CD4-positive, alpha-beta T cell treated with Interleukin-15 for 4 hours (primary cell): ENCODE data around the gene NDC1.
"Not testable (repeated sequence)": the region's sequence is repeated elsewhere in the genome, so short reads cannot be mapped to it uniquely, and the experiment has no call there.

ENCODE experiments used
- DNase-seq: peaks from one replicate; pipeline ENCODE4 v3.0.0-alpha.2; 2020; ENCODE audit warnings: low spot score

The NDC1 gene

DNA sequence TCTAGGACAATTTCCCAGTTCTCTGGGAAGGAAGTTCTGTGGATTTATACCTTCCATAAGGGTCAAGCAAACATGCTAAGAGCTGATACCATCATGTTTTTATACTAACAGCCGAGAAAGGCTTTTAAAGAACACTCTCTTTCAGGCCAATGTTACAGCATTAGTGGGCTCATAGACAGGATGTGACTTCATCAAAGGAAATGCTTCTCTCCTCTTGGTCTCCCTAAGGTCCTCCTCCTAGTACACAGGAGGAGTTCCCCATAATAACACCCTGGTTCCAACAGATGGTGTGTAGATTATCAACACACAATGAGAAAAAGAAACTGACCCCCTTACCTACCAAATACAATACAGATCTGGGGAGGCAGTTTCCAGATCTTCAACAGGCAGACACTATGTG lies 72.4 kb downstream of the NDC1 start:
- peak; percentile 24 for DNase-seq

DNA sequence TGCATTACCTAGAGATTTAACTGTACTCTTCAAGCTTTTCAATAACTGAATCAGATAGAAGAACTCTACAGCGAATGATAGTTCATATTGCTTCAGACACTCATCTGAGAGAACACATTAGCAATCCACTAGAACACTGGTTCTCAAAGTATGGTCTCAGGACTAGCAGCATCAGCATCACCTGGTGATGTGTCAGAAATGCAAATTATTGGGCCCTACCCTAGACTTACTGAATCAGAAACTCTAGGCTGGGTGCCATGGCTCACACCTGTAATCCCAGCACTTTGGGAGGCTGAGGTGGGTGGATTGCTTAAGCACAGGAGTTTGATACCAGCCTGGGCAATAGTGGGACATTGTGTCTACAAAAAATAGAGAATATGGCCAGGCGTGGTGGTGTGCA lies 74.2 kb downstream of the NDC1 start:
- no peak for DNase-seq

DNA sequence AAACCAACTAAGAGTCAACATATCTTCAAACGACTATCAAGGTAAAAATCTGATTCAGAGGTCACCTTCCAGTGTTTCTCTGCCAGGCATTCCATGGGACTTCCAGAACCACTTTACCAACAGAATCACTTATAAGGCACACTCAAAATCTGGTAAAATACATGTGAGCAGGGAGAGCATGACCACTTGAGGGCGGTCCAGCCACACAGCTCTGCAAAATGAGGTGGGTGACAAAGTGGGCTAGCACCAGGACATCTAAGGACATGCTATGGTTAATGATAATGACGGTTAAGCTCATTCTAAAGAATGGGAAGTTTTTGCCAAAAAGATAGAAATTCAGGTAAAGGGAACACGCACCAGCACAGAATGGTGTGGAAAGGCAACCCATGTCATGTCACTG lies 74.6 kb downstream of the NDC1 start:
- no peak for DNase-seq

DNA sequence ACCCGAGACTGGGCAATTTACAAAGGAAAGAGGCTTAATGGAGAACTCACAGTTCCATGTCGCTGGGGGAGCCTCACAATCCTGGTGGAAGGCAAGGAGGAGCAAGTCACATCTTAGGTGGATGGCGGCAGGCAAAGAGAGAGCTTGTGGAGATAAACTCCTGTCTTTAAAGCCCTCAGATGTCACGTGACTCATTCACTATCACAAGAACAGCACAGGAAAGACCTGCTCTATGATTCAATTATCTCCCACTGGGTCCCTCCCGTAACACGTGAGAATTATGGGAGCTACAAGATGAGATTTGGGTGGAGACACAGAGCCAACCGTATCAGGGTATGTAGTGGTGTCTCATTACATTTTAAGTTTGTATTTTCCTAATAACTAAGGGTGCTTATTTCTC lies 77.6 kb downstream of the NDC1 start:
- DNase-seq = not testable (repeated sequence)

DNA sequence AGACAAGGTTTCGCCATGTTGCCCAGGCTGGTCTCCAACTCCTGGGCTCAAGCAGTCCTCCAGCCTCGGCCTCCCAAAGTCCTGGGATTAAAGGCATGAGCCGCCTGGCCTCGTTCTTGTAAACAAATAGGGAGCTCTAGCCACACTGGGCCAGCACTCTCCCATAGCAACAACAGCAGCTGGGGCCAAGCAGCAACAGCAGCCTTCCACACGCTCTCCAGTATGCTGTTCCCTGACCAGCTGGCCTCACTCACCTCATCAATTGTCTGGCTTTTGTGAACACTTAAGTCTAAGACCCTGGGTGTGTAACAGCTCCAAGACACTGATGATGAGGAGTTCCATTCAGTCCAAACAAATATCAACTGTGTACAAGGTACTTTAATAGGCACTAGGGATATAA lies 82.2 kb downstream of the NDC1 start:
- no peak for DNase-seq

DNA sequence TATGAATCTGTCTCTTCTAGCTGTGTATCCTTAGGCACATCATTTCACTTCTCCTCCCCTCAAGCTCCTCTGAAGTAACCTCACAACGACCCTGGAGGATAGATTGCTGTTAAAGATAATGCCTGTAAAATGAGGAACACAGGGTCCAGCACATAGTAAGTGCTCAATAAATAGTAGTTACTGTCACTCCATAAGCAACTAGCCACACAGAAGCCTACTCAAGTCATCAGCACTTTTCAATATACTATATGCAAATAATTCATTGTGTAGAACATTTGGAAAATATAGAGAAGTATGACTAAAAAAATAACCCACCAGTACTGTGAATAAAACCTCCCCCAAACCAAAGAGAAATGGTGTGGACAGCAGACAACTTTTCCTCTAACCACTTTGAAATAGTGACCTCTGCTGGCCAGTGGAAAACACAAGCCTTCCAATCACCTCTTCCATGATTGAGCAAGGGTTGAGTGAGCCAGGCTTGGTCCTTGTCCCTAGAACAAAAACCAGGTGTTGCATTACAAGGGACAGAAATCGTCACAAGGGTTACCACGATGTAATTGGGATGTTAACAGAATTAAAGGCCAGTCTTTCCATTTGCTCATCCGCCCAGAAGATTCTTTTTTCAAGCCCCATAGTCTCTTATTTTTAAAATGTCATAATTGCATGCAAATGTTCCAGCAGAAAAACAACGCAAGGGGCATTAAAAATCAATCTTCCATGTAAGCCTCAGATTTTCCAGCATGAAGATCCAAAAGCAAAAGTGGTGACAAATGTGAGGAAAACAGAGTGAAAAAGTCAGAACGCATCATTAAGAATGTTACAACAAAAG lies 83.4 kb downstream of the NDC1 start:
- DNase-seq = peak; percentile 36

DNA sequence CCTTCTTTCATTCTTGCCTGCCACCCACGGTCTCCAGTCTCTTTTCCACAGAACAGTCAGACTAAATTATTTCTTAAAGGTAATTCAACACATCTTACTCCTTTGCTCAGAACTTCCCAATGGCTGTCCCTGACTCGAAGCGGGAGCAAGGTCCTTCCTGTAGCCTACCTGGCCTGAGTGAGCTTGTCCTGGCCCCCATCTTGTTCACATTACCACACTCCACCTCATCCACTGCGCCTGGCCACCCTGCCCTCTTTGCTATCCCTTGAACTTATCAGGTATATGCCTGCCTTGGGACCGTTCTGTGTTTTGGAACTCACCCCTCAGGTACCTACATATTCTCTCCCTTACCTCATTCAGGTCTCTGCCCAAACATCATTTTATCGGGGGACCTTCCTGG lies 85.8 kb downstream of the NDC1 start:
- DNase-seq = no peak

DNA sequence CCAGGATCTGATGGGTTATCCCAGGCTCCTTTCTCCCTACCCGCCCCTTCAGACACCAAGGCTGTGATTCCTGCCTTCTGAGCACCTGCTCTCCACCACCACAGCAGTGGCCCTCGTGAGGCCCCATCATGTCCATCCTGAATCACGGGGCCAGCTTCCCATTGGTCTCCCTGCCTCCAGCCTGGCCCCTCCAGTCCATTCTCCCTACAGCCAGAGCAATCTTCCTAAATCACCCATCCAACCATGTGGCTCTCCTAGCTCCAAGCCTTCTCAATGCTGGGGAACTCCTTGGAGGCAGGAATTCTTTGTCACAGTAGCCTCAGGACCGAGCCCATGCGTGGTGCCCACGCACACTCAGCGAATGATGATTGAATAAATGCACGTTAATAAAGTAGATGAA lies 90.3 kb downstream of the NDC1 start:
- no peak for DNase-seq

DNA sequence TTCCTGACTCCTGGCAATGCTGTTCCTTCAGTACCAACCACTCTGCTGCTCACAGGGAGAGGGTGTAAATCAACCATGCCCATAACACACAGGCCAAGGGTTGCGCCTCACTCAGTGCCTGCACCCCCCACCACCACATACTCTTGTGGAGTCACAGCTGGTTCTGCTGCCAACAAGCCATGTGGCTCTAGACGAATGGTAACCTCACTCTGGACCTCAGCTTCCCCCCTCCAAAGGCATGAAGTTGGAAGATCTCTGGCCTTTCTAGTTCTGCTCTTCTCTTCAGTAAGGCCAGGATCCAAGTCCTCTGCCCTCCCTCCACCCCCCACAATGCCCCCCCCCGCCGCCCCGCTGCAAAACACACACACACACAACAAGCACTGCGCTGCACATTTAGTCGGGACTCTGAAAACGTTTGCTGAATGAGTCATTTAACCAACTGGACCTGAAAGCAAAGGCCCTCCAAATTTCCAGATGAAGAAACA lies 97.4 kb downstream of the NDC1 start:
- no peak for DNase-seq

DNA sequence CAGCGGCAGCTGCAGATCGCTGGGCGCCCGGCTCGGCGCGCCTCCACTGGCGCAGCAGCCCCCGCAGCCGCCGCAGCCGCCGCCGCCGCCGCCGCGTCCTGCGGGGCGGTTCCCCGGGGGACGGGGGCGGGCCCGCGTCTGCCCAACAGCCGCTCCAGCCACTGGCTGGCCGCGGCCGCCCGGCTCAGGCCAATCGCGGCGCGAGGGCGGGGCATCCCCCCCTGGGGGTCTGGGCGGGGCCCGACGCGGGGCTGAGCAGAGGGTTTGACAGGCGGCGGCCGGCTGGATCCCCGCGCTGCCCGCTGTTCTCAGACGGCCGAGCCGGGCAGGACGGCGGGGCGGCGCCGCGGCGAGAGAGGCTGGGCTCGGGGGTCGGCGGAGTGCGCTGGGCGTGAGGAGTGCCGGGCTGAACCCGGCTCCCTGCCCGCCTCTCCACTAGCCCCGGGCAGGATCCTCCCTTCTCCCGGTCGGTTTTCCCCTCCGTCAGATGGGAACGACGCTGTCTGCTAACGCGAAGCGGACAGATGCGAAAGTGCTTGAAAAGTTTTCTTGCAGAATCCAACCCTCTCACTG lies 98.9 kb downstream of the NDC1 start, which contains the start of gene GLIS1:
Gene GLIS1, minus strand, starts transcription at position 56 of the 573 bp plus-strand sequence. CDS start 1,100 bp downstream, outside the sequence.
- peak; percentile 21 for DNase-seq

DNA sequence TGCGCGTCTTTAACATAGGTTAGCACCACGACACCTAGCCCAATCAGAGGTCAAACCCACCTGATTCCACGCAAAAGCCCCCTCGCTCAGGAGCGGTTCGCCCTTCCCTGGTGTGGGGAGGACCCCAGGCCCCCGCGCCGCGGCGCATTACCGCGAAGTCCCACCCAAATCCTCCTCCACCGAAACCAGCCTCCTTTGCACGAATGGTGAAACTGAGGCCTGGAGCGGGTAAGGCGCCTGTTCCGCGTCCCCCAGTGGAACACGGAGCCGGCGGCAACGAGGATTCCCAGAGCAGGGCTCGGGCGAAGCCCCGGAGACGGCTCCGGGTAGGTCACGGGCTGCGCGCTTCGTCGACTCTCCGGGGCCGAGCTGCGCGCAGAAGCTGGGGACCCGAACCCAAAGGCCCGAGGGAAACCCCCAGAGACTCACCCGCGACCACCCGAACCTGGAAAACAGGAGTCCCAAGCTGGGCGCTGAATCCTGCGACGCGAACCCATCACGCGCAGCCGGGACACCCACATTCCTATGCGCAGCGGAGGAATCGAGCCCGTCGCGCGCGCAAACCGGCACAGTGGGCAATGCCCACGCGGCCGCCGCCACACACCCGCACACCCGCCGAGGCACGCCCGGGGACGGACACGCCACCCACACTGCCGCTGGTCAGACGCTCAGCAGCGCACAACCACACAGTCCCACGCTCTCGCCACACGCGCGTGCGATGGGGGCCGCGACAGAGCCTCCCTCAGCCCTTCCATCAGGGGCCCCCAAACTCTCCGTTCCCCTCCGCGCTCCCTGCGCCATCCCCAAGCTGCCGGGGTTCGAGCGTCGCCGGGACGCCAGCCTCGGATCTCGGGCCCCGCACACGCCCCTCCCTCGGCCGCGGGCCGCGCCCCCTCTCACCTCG lies 99.6 kb downstream of the NDC1 start:
- no peak for DNase-seq

DNA sequence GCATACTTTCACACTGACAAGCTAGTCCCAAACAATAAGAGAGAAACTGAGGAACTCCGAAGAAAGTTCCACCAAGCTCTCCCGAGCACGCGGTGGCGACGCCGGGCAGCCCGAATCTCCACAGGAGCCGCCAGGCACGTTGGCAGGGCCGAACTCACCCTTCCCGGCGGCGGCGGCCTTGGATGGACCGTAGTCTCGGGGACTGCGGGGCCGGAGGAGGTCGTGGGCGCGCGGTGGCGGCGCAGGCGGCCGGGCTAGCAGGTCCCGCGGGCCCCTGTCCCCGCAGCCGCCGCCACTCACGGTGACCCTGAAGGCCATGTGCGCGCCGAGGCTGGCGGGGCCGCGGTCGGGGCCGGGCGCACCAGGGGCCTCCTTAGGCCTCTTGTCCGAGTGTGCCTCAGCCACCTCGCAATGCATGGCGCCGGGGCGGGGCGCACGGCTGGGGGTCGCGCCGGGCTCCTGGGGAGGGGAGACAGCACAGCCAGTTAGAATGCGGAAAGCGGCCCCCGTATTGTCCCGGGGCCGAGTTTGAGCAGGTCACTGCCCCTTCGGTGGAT lies 100.4 kb downstream of the NDC1 start:
- DNase-seq = no peak

DNA sequence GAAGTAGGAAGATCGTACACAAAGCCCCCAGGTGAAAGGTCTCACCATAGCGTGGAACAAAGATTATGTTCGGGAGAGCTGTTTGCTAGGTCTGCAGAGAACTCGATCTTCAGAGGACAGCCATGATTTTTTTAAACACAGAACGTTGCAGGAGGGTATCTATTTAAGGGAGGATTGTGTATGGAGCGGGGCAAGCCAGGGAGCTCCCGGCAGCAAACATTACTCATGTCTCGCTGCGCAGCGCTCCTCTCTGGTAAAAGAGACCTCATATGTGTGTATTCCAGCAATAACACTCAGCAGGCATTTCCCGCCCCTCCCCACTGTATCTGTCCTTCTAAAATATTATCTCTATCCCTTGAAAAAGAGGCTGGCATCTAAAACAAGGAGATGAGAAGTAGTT lies 101.8 kb downstream of the NDC1 start:
- DNase-seq = no peak

DNA sequence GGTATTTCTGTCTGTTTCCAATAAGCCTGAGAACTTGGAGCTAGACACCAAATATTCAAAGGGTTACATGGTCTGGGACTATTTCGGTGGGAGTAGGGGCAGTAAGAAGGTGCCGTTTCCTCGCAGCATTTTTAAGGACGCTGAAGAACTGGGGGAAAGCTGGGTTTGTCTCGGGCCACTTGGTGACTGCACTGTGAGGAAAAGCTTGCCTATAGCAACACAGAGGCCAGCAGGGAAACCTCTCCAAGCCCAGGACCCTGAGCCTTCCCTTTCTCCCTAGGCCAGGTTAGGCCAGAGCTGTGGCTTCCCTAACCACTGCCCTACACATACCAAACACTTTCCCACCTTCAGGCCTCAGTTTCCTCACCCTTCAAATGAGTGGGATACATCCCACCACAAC lies 102.4 kb downstream of the NDC1 start:
- DNase-seq = no peak

DNA sequence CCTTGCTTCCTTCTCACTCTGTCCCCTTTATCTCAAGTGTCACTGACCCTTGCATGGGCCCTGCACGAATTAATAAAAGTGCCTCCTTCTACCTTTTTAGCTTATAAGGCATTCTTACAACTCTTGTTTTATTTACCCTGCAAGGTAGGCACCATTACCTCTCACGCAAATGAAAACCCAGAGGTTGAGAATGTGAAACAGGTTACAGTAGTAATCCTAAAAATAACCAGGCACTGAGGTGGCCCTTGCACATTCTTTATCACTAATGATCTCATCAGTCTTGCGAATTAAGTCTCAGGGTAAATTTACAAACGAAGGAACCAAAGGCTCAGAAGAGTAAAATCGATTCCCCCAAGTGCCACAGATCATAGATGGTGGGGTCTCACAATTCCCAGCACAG lies 102.8 kb downstream of the NDC1 start:
- no peak for DNase-seq

DNA sequence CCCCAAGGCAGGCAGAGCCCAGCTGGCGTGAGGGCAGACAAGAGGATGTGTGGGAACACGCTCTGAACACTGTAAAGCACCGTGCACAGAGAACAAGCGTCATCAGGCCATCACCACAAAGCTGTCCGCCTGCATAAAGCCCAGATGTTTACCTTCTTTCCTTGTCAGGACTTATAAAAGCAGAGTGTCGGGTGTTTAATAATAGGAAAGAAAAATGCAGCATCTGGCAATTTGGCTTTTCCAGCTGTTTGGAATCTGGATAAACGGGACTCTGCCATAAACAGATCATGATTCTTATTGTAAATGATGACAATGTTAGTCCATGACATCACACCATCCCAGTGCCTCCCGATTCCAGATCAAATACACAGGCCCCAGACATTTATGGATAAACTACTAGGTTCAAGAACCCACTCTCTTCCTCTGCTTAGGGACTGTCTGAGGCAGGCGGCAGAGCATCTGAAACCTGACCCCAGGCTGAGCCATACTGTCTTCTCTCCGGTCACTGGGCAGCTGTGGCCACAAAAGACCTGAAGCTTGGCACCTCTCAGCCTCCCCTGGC lies 103.4 kb downstream of the NDC1 start:
- DNase-seq = no peak

DNA sequence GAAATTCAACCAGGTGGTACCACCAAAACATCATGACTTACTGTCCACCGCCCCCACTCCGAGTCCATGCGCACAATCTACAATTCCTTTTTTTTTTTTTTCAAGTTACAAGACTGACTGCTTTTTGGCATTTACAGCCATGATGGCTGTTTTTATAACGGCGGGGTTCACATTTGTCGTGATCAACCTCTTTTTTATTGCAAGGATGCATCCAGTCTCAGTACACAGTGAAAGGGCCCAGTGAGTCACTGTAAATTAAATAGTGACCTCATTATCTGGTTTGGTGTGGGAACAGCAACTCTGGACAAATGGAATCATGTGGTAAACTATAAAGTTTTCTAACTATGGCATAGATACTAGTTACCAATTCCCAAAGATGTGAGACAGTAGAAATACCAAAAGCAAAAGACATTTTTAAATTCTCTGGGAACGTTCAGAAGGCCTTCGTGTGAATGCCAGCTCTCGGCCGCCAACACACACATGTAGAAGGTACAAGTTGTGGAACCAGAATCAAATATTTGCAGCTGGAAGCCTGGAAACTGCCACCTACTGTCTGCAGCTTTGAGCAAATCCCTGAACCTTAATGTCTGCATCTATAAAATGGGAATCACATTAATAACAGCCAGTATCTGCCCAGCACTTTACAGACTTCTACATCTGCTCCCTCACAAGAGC lies 104.0 kb downstream of the NDC1 start:
- no peak for DNase-seq

DNA sequence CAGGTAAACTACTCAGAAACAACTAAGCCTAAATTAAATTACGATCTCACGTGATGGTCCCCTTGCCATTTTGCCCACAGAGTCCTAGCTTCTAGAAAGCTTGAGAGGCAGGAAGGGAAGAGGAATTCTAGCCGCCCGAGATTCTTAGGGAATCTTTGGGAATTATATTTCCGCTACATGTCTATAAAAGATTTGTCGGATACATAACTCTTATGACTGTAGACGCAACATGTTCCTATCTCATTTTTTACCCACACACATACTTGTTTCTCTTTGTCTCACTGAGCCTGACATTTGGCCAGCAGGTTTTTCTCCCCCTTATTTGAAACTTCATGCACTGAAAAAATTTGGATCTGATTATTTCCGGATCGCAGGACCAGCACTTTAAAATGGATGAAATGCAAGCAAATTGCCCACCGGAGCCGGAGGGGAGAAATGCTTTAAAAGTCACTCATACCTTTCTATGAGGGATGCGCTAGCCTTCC lies 104.6 kb downstream of the NDC1 start:
- DNase-seq = no peak

DNA sequence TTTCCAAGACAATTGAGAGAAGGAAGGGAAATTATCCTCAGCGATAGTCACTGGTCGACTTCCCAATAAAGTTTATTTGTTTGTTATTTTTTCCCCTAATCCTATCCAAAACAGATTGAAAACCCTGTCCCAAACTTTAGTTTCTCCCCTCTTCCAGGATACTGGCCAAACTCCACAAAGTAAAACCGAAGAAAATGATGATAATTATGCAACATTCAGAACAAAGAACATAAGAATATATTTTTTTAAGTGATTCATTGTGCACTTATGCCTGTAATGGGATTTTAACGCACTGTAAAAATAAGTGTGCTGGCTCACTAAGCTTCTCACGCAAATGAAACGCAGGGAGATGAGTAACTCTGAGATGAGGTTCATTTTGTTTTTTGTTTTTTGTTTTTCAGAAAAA lies 105.2 kb downstream of the NDC1 start:
- DNase-seq = no peak

DNA sequence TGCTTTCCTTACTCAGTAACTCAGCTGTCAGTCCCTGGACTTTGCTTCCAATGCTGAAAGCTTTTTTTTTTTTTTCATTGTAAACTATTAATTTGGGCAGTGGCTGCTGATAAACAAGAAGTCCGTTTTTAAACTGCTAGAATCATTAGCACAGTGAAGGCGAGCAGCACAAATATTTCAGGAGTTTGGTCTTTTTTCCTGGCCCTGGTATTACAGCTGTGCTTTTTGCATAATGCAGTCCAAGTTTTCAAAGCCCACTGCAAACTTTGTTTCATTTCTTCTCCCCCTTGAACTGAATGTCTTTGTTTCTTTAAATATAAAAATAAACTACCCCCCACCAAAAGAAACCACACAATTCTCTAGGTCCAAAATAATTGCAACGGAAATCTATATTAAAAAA lies 105.7 kb downstream of the NDC1 start:
- no peak for DNase-seq

DNA sequence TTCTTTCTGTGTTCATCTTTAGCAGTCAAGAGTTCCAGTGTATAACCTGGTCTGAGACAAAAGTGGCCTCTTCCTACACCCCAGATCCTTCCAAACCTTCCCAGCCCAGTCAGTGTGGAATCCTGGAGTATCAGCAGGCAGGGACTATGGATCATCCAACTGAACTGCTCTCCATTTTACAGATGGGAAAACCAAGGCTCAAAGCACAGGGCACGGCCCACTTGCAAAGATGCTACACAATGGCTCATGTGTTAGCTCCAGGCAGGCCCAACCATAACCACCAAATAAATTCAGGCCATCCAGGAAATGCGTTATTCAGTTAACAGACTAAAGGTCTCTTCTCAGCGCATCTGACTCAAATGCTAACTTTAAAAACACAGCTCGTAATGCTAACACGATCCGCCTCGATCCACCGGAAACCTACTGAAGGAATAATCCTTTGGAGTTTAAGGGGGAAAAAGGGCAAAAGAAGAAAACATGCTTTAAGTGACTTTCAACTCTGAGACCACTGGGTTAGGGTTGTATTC lies 106.3 kb downstream of the NDC1 start:
- no peak for DNase-seq
